HCT116 (cell line): Measurements from ENCODE around the gene TAF10. TPM values are rescaled to one million over a fixed set of nuclear protein-coding genes. Genes with fewer than 3 reads are reported as not detected.

Experiments used
- ATAC-seq: fragments of 200-7000 bp; cut with Tn5 transposase; 2 replicates; pipeline ENCODE4 v1.9.1; 2020; ENCODE audit warnings: mild to moderate bottlenecking, moderate library complexity
- BruUV-seq: library from RNA; stranded (reverse); fragments of 400-500 nt; replicated peaks from 2 replicates; lab custom pipeline; 2021; lab: Mats Ljungman, UMichigan
- CTCF ChIA-PET: fragments of 300-600 bp; sonication (Branson Sonifier 250); formaldehyde crosslinking; loops from one replicate; lab custom pipeline; 2021; ENCODE audit warnings: antibody characterized with exemption; lab: Charles Lee
- POLR2A ChIA-PET: fragments of 300-600, 350-600 bp; sonication (Branson Sonifier 250); formaldehyde crosslinking; loops from one replicate; lab custom pipeline; 2021; ENCODE audit warnings: antibody characterized with exemption; lab: Charles Lee
- RAD21 ChIA-PET, 2 experiments: fragments of 300-600 bp; sonication (Branson Sonifier 250); formaldehyde crosslinking; loops; one replicate each; lab custom pipeline; 2023; ENCODE audit warnings: low total read pairs in 2 of 2; ENCODE audit not compliant: uncharacterized antibody in 2 of 2, unreplicated experiment in 2 of 2, low non-redundant PET in 1 of 2; lab: Charles Lee
- DNase-seq: peaks from one replicate; pipeline ENCODE4 v3.0.0-alpha.2; 2010; ENCODE audit warnings: low read depth, low spot score
- H2AFZ ChIP-seq: fragments of 200-600 bp; shearing (Covaris generic), sonication (generic); 2 replicates; pipeline ENCODE4 v1.6.1; 2017; ENCODE audit warnings: low read depth, mixed run types, mixed read lengths, antibody characterized with exemption, low read length; ENCODE audit not compliant: poor library complexity, severe bottlenecking
- H3K27ac ChIP-seq: 2 replicates; pipeline ENCODE4 v1.5.1; 2012; ENCODE audit warnings: low read depth, low read length
- H3K27me3 ChIP-seq: fragments of 200-600 bp; sonication (generic); 2 replicates; pipeline ENCODE4 v1.6.1; 2016; ENCODE audit warnings: mixed run types, low read length, mixed read lengths; ENCODE audit not compliant: insufficient read depth
- H3K36me3 ChIP-seq, 2 experiments: fragments of 200-500 bp in 1 of 2; fragments of 200-600 bp in 1 of 2; sonication (Bioruptor generic) in 1 of 2; sonication (generic) in 1 of 2; 2 replicates each; pipeline versions ENCODE4 v1.5.1 to v1.6.1; 2014 to 2016; ENCODE audit warnings: low read length in 2 of 2, inconsistent platforms in 1 of 2, mixed read lengths in 1 of 2, mixed run types in 1 of 2; ENCODE audit not compliant: insufficient read depth in 2 of 2, control insufficient read depth in 1 of 2
- H3K4me1 ChIP-seq, 2 experiments: fragments of 200-600 bp in 1 of 2; sonication (generic) in 1 of 2; 2 replicates each; pipeline versions ENCODE4 v1.5.1 to v1.6.1; 2012 to 2017; ENCODE audit warnings: low read length in 2 of 2, inconsistent platforms in 1 of 2, mild to moderate bottlenecking in 1 of 2, mixed read lengths in 1 of 2, mixed run types in 1 of 2, moderate library complexity in 1 of 2; ENCODE audit not compliant: insufficient read depth in 2 of 2, control insufficient read depth in 1 of 2
- H3K4me2 ChIP-seq: fragments of 200-600 bp; sonication (generic); 2 replicates; pipeline ENCODE4 v1.6.1; 2017; ENCODE audit warnings: mixed run types, low read length, mixed read lengths
- H3K4me3 ChIP-seq, 2 experiments: fragments of 200-600 bp in 1 of 2; sonication (generic) in 1 of 2; replicated peaks in 1 of 2; 2 replicates each; pipeline ENCODE4 v1.5.1; 2011 to 2016; ENCODE audit warnings: low read length in 2 of 2, control low read depth in 1 of 2, low read depth in 1 of 2, mild to moderate bottlenecking in 1 of 2, mixed read lengths in 1 of 2, mixed run types in 1 of 2
- H3K79me2 ChIP-seq: fragments of 200-600 bp; sonication (generic); 2 replicates; pipeline ENCODE4 v1.6.1; 2017; ENCODE audit warnings: mild to moderate bottlenecking, mixed run types, low read length, moderate library complexity, mixed read lengths; ENCODE audit not compliant: insufficient read depth
- H3K9ac ChIP-seq: fragments of 200-600 bp; sonication (generic); 2 replicates; pipeline ENCODE4 v1.6.1; 2016; ENCODE audit warnings: low read length, mixed read lengths
- H3K9me2 ChIP-seq: fragments of 200-600 bp; sonication (generic), shearing (Covaris generic); 2 replicates; pipeline ENCODE4 v1.6.1; 2017; ENCODE audit warnings: mixed run types, mild to moderate bottlenecking, moderate library complexity; ENCODE audit not compliant: insufficient read depth
- H3K9me3 ChIP-seq, 2 experiments: fragments of 200-500 bp in 1 of 2; fragments of 200-600 bp in 1 of 2; sonication (Bioruptor generic) in 1 of 2; sonication (generic) in 1 of 2; 2 replicates each; pipeline ENCODE4 v1.6.1; 2014 to 2017; ENCODE audit warnings: low read length in 2 of 2, mixed read lengths in 2 of 2, inconsistent platforms in 1 of 2, low read depth in 1 of 2, mild to moderate bottlenecking in 1 of 2, mixed run types in 1 of 2, moderate library complexity in 1 of 2; ENCODE audit not compliant: control insufficient read depth in 1 of 2, insufficient read depth in 1 of 2
- H4K20me1 ChIP-seq: fragments of 200-600 bp; sonication (generic), shearing (Covaris generic); 2 replicates; pipeline ENCODE4 v1.6.1; 2017; ENCODE audit warnings: mixed run types, mild to moderate bottlenecking, moderate library complexity; ENCODE audit not compliant: insufficient read depth
- CBX3 ChIP-seq: IDR thresholded peaks from 2 replicates; pipeline ENCODE4 v1.6.1; 2012; ENCODE audit warnings: low read depth
- CEBPB ChIP-seq: IDR thresholded peaks from 2 replicates; pipeline ENCODE4 v1.6.1; 2012; ENCODE audit warnings: low read depth
- EGR1 ChIP-seq: IDR thresholded peaks from 2 replicates; pipeline ENCODE4 v1.6.1; 2012; ENCODE audit warnings: low read depth
- ELF1 ChIP-seq: IDR thresholded peaks from 2 replicates; pipeline ENCODE4 v1.6.1; 2012; ENCODE audit warnings: low read depth, borderline replicate concordance
- EZH2phosphoT487 ChIP-seq: fragments of 200-600 bp; IDR thresholded peaks from 2 replicates; pipeline ENCODE4 v1.6.1; 2018; ENCODE audit warnings: antibody characterized with exemption, borderline replicate concordance
- FOSL1 ChIP-seq: IDR thresholded peaks from 2 replicates; pipeline ENCODE4 v1.6.1; 2012; ENCODE audit warnings: low read depth
- RAD21 ChIP-seq: IDR thresholded peaks from 2 replicates; pipeline ENCODE4 v1.6.1; 2012; ENCODE audit warnings: low read depth, mild to moderate bottlenecking
- SIN3A ChIP-seq: IDR thresholded peaks from 2 replicates; pipeline ENCODE4 v1.6.1; 2012; ENCODE audit warnings: low read depth
- SP1 ChIP-seq: IDR thresholded peaks from 2 replicates; pipeline ENCODE4 v1.6.1; 2012; ENCODE audit warnings: low read depth
- TCF7L2 ChIP-seq: IDR thresholded peaks from 2 replicates; pipeline ENCODE4 v1.7.0; 2011; ENCODE audit warnings: borderline replicate concordance, inconsistent platforms; ENCODE audit not compliant: insufficient read depth, insufficient read length; ENCODE audit errors: extremely low read depth
- YY1 ChIP-seq: IDR thresholded peaks from 2 replicates; pipeline ENCODE4 v1.6.1; 2011; ENCODE audit warnings: low read length, low read depth, moderate library complexity, mild to moderate bottlenecking; ENCODE audit not compliant: insufficient replicate concordance; ENCODE audit errors: extremely low read depth
- ZNF274 ChIP-seq: fragments of 200-500 bp; sonication (Bioruptor generic); IDR thresholded peaks from 2 replicates; pipeline ENCODE4 v1.6.1; 2014; ENCODE audit warnings: mild to moderate bottlenecking, low read depth, low read length, inconsistent platforms
- intact Hi-C: fragments of 100-400 bp; cut with micrococcal nuclease; formaldehyde crosslinking; loops from 2 replicates; pipeline ENCODE4 v1.10.0; 2022
- total RNA-seq: library from RNA; stranded (reverse); gene quantifications from one replicate; pipeline ENCODE4 v1.2.1, GENCODE V29; 2021; ENCODE audit not compliant: unreplicated experiment
- TF ChIP-seq, protein P1 (sequence below), 3 experiments: fragments of 200-600 bp in 1 of 3; sonication (generic) in 1 of 3; IDR thresholded peaks in 2 of 3; conservative IDR thresholded peaks in 1 of 3; 2 replicates each; pipeline ENCODE4 v1.5.1; 2012 to 2017; ENCODE audit warnings: low read depth in 2 of 3, low read length in 2 of 3, antibody characterized with exemption in 1 of 3, borderline replicate concordance in 1 of 3, control low read depth in 1 of 3, mild to moderate bottlenecking in 1 of 3, mixed read lengths in 1 of 3, mixed run types in 1 of 3, moderate library complexity in 1 of 3; ENCODE audit not compliant: insufficient read depth in 1 of 3
- TF ChIP-seq, protein P2 (sequence below): IDR thresholded peaks from 2 replicates; pipeline ENCODE4 v1.6.1; 2011; ENCODE audit warnings: mild to moderate bottlenecking, low read length, moderate library complexity; ENCODE audit not compliant: insufficient replicate concordance; ENCODE audit errors: extremely low read depth
- TF ChIP-seq, protein P3 (sequence below): IDR thresholded peaks from 2 replicates; pipeline ENCODE4 v1.6.1; 2012

Gene TAF10
- total RNA-seq, 1 experiment from 2014 or later, result 151 TPM

DNA sequence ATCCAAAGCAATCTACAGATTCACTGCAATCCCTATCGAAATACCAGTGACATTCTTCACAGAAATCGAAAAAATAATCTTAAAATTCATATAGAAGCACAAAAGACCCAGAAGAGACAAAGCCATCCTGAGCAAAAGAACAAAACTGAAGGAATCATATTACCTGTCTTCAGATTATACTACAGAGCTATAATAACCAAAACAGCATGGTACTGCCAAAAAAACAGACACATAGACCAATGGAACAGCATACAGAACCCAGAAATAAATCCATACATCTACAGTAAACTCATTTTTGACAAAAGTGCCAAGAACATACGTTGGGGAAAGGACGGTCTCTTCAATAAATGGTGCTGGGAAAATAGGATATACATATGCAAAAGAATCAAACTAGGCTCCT, 27.5 kb downstream of the TAF10 start:
- H2AFZ ChIP-seq, result no peak overlapping the region
- no peaks in the 10 kb centered on the region for H3K4me1 ChIP-seq
- TF ChIP-seq, protein P1, sequence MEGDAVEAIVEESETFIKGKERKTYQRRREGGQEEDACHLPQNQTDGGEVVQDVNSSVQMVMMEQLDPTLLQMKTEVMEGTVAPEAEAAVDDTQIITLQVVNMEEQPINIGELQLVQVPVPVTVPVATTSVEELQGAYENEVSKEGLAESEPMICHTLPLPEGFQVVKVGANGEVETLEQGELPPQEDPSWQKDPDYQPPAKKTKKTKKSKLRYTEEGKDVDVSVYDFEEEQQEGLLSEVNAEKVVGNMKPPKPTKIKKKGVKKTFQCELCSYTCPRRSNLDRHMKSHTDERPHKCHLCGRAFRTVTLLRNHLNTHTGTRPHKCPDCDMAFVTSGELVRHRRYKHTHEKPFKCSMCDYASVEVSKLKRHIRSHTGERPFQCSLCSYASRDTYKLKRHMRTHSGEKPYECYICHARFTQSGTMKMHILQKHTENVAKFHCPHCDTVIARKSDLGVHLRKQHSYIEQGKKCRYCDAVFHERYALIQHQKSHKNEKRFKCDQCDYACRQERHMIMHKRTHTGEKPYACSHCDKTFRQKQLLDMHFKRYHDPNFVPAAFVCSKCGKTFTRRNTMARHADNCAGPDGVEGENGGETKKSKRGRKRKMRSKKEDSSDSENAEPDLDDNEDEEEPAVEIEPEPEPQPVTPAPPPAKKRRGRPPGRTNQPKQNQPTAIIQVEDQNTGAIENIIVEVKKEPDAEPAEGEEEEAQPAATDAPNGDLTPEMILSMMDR (IDR thresholded peaks at IDR 0.05 in 2 of 3, conservative IDR thresholded peaks at IDR 0.05 in 1 of 3; ENCODE audit: borderline replicate concordance in 1 of 3, insufficient read depth in 1 of 3, low read depth in 2 of 3, low read length in 2 of 3), result no peak
- TF ChIP-seq TCF7L2 (no peak), SIN3A (no peak), SP1 (no peak), CBX3 (no peak), FOSL1 (no peak), ZNF274 (no peak), CEBPB (no peak), EGR1 (no peak), EZH2phosphoT487 (no peak), ELF1 (no peak), YY1 (no peak), RAD21 (no peak)
- TF ChIP-seq, protein P2, sequence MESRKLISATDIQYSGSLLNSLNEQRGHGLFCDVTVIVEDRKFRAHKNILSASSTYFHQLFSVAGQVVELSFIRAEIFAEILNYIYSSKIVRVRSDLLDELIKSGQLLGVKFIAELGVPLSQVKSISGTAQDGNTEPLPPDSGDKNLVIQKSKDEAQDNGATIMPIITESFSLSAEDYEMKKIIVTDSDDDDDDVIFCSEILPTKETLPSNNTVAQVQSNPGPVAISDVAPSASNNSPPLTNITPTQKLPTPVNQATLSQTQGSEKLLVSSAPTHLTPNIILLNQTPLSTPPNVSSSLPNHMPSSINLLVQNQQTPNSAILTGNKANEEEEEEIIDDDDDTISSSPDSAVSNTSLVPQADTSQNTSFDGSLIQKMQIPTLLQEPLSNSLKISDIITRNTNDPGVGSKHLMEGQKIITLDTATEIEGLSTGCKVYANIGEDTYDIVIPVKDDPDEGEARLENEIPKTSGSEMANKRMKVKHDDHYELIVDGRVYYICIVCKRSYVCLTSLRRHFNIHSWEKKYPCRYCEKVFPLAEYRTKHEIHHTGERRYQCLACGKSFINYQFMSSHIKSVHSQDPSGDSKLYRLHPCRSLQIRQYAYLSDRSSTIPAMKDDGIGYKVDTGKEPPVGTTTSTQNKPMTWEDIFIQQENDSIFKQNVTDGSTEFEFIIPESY, result no peak
- TF ChIP-seq, protein P3, sequence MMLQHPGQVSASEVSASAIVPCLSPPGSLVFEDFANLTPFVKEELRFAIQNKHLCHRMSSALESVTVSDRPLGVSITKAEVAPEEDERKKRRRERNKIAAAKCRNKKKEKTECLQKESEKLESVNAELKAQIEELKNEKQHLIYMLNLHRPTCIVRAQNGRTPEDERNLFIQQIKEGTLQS, result no peak
- intact Hi-C loops, result no loop called here
- H3K9ac ChIP-seq, result no peak overlapping the region
- no peaks in the 10 kb centered on the region for H3K27me3 ChIP-seq
- H3K4me3 ChIP-seq, result no peak overlapping the region
- H4K20me1 ChIP-seq, result no peaks in the 10 kb centered on the region
- ChIA-PET CTCF (no interaction called here), POLR2A (no interaction called here), RAD21 (no interaction called here)
- BruUV-seq, result no TSS peak
- H3K4me2 ChIP-seq, result no peak overlapping the region
- no peaks in the 10 kb centered on the region for H3K36me3 ChIP-seq
- H3K79me2 ChIP-seq, result peaks cover 9% of the 10 kb centered on the region; the same call in 1 of the 2 replicates
- ATAC-seq (no peak), DNase-seq (no peak)
- no peak overlapping the region for H3K27ac ChIP-seq
- peaks cover 4 to 13% of the 10 kb centered on the region in 2 experiments; a peak in 1 of 4 replicates for H3K9me3 ChIP-seq
- no peaks in the 10 kb centered on the region for H3K9me2 ChIP-seq
